CD4-positive, alpha-beta T cell treated with Interleukin-17A for 4 hours (primary cell): Measurements from ENCODE around the gene BRAT1.
"Not testable (repeated sequence)": the region's sequence is repeated elsewhere in the genome, so short reads cannot be mapped to it uniquely, and the experiment has no call there.

ENCODE experiments used
- DNase-seq: peaks from one replicate; pipeline ENCODE4 v3.0.0-alpha.2; 2020; ENCODE audit warnings: mixed read lengths

The BRAT1 gene

GRCh38 chr7:2535872-2536627 is 19.3 kb downstream of the BRAT1 start:
- DNase-seq: not testable (repeated sequence)

GRCh38 chr7:2534214-2534613 is 21.1 kb downstream of the BRAT1 start:
- not testable (repeated sequence) for DNase-seq

GRCh38 chr7:2533566-2533965 is 21.8 kb downstream of the BRAT1 start:
- not testable (repeated sequence) for DNase-seq

GRCh38 chr7:2532816-2533215 is 22.5 kb downstream of the BRAT1 start:
- not testable (repeated sequence) for DNase-seq

- DNase-seq: not testable (repeated sequence)
Observed at GRCh38 chr7:2532199-2532772, 23.0 kb downstream of the BRAT1 start.

GRCh38 chr7:2531796-2532110 is 23.6 kb downstream of the BRAT1 start:
- not testable (repeated sequence) for DNase-seq

- not testable (repeated sequence) for DNase-seq
Observed at GRCh38 chr7:2530994-2531795, 24.1 kb downstream of the BRAT1 start.

- peak; percentile 89 for DNase-seq
Observed at GRCh38 chr7:2530071-2530987, 25.0 kb downstream of the BRAT1 start.

GRCh38 chr7:2529161-2530070 is 25.9 kb downstream of the BRAT1 start:
- DNase-seq: peak; percentile 83

- peak; percentile 8 for DNase-seq
Observed at GRCh38 chr7:2528481-2529095, 26.7 kb downstream of the BRAT1 start.

GRCh38 chr7:2527505-2528467 is 27.5 kb downstream of the BRAT1 start:
- peak; percentile 83 for DNase-seq

GRCh38 chr7:2526659-2527504 is 28.4 kb downstream of the BRAT1 start:
- DNase-seq: peak; percentile 10

- DNase-seq: peak; percentile 15
Observed at GRCh38 chr7:2525658-2526630, 29.4 kb downstream of the BRAT1 start.

- no peak for DNase-seq
Observed at GRCh38 chr7:2524808-2525657, 30.3 kb downstream of the BRAT1 start.

GRCh38 chr7:2523941-2524807 is 31.1 kb downstream of the BRAT1 start:
- peak; percentile 32 for DNase-seq
